ENCODE results near the gene BRI3BP. TPM values are rescaled to one million over a fixed set of nuclear protein-coding genes. Genes with fewer than 3 reads are reported as not detected.
A peak's percentile ranks its signal among the peaks of the same experiment; 100 is the strongest.

BRI3BP gene
- total and polyA plus RNA-seq, 9 of the 15 experiments (the other 6 are each of a cell fraction or from before 2014, with no cell fraction given) = 12.3 to 25.0 (median 16.6) TPM

DNA sequence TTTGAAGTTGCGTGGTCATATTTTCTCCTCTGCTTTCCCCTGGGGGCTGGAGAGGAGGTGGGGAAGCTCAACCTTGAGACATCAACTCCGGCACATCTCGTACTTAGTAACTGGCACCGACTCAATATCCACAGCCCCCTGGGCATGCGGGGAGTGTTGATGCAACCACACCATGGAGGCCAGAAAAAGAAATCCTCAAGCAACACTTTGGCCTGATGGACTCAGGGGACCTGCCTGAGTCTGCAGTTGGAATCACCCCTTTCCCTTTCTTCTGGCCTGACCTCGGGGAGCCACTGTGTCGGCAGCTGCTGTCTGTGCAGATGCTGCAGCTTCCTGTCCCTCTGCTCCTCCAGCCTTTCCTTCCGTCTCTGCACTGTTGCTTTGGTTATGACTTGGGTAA, 60.4 kb downstream of the BRI3BP start:
- no TSS peak for BruUV-seq (replicated peaks)
- Histone ChIP-seq H3K4me3 (no peak overlapping the region), H2AFZ (ENCODE audit: low read depth, low read length) (no peak overlapping the region), H3K4me2 (ENCODE audit: insufficient read depth, low read length) (no peak overlapping the region), H3K9me3 (replicated peaks; ENCODE audit: control insufficient read depth, insufficient read depth, low read depth, low read length) (no peaks in the 10 kb centered on the region), H3K27me3 (ENCODE audit: control insufficient read depth in 2 of 2, insufficient read depth in 2 of 2, low read length in 2 of 2) (peaks cover 0 to 12% of the 10 kb centered on the region in 2 experiments; a peak in 3 of 5 replicates), H3K36me3 (ENCODE audit: control insufficient read depth, insufficient read depth, low read length) (no peaks in the 10 kb centered on the region), H3K9ac (ENCODE audit: insufficient read depth in 1 of 2, low read depth in 2 of 2, low read length in 2 of 2) (peak overlapping the region in 1 of 2 experiments; percentile 61; a peak in 1 of 4 replicates), H3K4me1 (replicated peaks in 1 of 2; ENCODE audit: control insufficient read depth in 2 of 2, insufficient read depth in 2 of 2, low read length in 2 of 2) (peaks cover 4 to 16% of the 10 kb centered on the region in 2 experiments; a peak in 3 of 5 replicates), H3K27ac (ENCODE audit: extremely low read depth, low read depth, low read length) (no peak overlapping the region), H4K20me1 (replicated peaks; ENCODE audit: control insufficient read depth, insufficient read depth, low read length) (no peaks in the 10 kb centered on the region), H3K79me2 (ENCODE audit: control insufficient read depth, insufficient read depth, low read length) (no peaks in the 10 kb centered on the region), H3K9me1 (ENCODE audit: control insufficient read depth, insufficient read depth, low read length) (no peaks in the 10 kb centered on the region)
- ATAC-seq = no peak
- CTCF ChIA-PET (ENCODE audit: low intra/inter-chr PET ratio) = no interaction called here
- FAIRE-seq = no peak
- WGBS (ENCODE audit: insufficient coverage, low coverage, missing lambda C conversion rate) = 34% methylated on average over 8 of the region's 8 CpGs
- DNase-seq (ENCODE audit: extremely low read depth in 1 of 4, low spot score in 3 of 4) = no peak
- POLR2A ChIA-PET = interaction anchor here (2.0 kb wide), 1 partner anchor 11 kb away, joined by 5 read pairs; no protein-coding TSS in a partner anchor
- in situ Hi-C loops (cut with MboI) = no loop called here
- intact Hi-C loops (cut with micrococcal nuclease) = no loop called here
- TF ChIP-seq JUNB (CRISPR knock-in tag; conservative IDR thresholded peaks at IDR 0.05) (no peak), HEY1 (CRISPR knock-in tag; IDR thresholded peaks at IDR 0.05; ENCODE audit: borderline replicate concordance) (no peak), PTRF (tag; IDR thresholded peaks at IDR 0.05) (no peak), SP1 (CRISPR knock-in tag; IDR thresholded peaks at IDR 0.05) (no peak), ZC3H8 (IDR thresholded peaks at IDR 0.05) (no peak), PCBP2 (IDR thresholded peaks at IDR 0.05; ENCODE audit: low read depth, low read length, poor library complexity, severe bottlenecking) (no peak)
- TF ChIP-seq, protein P1, sequence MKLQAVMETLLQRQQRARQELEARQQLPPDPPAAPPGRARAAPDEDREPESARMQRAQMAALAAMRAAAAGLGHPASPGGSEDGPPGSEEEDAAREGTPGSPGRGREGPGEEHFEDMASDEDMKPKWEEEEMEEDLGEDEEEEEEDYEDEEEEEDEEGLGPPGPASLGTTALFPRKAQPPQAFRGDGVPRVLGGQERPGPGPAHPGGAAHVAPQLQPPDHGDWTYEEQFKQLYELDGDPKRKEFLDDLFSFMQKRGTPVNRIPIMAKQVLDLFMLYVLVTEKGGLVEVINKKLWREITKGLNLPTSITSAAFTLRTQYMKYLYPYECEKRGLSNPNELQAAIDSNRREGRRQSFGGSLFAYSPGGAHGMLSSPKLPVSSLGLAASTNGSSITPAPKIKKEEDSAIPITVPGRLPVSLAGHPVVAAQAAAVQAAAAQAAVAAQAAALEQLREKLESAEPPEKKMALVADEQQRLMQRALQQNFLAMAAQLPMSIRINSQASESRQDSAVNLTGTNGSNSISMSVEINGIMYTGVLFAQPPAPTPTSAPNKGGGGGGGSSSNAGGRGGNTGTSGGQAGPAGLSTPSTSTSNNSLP (IDR thresholded peaks at IDR 0.05; ENCODE audit: borderline replicate concordance, low read depth, low read length) = no peak
